Coronary artery (tissue), 2 donors: Measurements from ENCODE around the gene CCDC187.

ENCODE experiments used
- DNase-seq: peaks from one replicate; pipeline ENCODE4 v3.0.0-alpha.2; 2017; ENCODE audit warnings: low spot score
- H3K27ac ChIP-seq, 2 donors: fragments of 200-600 bp; sonication (generic); one replicate each; pipeline ENCODE4 v1.5.1; 2016 to 2019
- H3K4me3 ChIP-seq: fragments of 200-600 bp; sonication (generic); 2 replicates; pipeline ENCODE4 v1.5.1; 2016; ENCODE audit warnings: mild to moderate bottlenecking, moderate library complexity
- TF ChIP-seq, protein P1 (sequence below): fragments of 200-600 bp; sonication (generic); IDR thresholded peaks from one replicate; pipeline ENCODE4 v1.5.1; 2019; ENCODE audit warnings: antibody characterized with exemption

Gene CCDC187

DNA sequence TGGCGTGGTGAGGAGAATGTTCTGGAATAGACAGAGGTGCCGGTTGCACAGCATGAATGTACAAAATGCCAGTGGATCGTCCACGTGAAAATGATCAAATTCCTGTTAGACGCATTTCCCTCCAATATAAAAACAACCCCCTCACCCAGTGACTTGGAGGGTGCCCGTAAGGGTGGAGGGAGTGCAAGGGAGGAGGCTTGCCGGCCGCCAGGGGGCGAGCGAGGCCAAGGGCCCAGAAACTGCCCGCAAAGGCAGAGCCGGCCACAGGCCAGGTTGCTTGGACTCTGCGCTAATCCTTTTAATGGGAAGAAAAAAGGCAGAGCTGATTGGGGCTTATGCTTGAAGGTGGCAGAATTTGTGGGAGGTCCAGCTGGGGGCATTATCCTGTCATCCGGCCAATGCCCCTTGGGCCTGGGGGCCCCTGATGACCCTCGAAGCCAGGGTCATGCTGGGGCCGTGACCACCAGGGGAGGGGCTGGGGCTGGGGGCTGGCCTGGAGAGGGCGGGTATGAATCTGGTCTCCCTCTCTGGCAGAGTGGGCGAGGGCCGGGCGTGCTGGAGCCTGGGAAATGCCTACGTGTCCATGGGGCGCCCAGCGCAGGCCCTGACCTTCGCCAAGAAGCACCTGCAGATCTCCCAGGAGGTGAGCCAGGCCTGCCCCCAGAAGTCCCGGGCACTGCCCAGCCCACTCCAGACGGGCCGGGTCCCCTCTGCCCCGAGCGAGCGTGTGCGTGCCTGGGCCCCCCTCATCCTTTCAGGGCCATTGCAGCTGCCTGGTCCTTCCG lies 35.5 kb upstream of the CCDC187 start:
- no peak overlapping the region for H3K27ac ChIP-seq

DNA sequence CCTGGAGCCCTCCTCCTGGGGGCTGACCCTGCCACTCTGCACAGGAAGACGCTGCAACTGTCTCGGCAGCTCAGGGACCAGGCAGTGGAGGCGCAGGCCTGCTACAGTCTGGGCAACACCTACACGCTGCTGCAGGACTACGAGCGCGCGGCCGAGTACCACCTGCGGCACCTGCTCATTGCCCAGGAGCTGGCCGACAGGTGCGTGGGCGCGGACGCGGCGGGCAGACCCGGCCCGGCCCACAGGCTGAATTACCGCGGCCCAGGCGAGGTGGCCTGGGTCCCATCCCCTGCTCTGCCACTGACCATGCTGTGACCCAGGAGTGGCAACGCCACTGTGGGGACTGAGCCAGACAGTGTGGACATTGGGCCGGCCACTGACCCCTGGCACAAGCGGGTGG lies 34.6 kb upstream of the CCDC187 start:
- Histone ChIP-seq H3K4me3 (no peak overlapping the region), H3K27ac (no peak overlapping the region)
- TF ChIP-seq, protein P1, sequence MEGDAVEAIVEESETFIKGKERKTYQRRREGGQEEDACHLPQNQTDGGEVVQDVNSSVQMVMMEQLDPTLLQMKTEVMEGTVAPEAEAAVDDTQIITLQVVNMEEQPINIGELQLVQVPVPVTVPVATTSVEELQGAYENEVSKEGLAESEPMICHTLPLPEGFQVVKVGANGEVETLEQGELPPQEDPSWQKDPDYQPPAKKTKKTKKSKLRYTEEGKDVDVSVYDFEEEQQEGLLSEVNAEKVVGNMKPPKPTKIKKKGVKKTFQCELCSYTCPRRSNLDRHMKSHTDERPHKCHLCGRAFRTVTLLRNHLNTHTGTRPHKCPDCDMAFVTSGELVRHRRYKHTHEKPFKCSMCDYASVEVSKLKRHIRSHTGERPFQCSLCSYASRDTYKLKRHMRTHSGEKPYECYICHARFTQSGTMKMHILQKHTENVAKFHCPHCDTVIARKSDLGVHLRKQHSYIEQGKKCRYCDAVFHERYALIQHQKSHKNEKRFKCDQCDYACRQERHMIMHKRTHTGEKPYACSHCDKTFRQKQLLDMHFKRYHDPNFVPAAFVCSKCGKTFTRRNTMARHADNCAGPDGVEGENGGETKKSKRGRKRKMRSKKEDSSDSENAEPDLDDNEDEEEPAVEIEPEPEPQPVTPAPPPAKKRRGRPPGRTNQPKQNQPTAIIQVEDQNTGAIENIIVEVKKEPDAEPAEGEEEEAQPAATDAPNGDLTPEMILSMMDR, result no peak
- no peak for DNase-seq

More for the DNA sequence above, 35.5 kb upstream of the CCDC187 start:
- TF ChIP-seq, protein P1, result peak; percentile 63
- no peak for DNase-seq
- H3K4me3 ChIP-seq, result no peak overlapping the region

DNA sequence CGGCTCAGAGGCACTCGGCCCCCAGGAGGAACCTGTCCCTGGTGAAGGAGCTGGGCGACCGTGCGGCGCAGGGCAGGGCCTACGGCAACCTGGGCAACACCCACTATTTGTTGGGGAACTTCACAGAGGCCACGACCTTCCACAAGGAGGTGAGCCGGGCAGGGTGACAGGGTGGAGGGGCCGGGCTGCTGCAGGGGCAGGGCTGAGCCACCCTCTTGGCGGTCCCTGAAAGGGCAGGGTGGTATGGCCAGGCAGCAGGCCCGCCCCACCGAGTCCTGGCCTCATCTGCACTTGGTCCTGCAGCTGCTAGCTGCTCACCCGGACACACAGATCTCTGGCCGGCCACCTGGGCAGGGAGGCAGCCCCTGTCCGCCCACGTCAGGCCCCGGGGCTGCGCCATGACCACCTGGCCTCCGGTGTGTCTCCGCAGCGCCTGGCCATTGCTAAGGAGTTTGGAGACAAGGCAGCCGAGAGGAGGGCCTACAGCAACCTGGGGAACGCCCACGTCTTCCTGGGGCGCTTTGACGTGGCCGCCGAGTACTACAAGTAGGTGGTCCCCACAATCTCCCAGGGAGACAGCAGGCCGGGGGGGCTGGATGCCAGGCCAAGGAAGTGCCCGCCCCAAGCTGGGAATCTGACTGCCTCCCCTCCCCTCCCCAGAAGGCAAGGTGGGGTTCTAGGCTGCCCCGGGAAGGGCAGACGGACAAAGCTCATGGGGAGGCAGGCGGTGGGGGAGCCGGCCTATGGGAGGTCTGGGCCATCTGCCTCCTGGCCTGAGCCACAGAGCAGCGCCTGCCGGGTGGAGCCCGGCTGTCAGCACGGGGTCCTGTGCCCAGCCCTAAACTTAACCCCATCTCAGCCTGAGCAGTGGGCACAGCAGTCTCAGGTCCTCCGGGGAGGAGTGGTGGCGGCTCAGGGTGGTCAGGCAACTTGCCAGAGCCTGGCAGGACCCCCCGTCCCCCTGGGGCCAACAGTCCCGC lies 33.8 kb upstream of the CCDC187 start:
- no peak for DNase-seq
- H3K27ac ChIP-seq, result no peak overlapping the region
- no peak overlapping the region for H3K4me3 ChIP-seq
- TF ChIP-seq, protein P1, result no peak

DNA sequence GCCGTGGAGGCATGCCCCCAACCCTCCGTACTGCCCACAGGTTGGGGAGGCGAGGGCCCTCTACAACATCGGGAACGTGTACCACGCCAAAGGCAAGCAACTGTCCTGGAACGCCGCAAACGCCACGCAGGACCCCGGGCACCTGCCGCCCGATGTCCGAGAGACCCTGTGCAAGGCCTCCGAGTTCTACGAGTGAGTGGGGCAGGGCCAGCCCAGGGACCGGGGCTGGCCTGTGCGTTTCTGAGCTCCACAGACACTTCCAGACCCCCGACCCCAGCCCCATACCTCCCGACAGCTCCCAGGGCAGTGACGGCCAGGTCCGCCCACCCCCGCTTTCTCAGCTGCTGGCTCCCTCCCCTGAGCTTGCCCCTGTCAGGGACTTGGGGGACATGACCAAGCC lies 33.0 kb upstream of the CCDC187 start:
- TF ChIP-seq, protein P1, result no peak
- Histone ChIP-seq H3K4me3 (no peak overlapping the region), H3K27ac (no peak overlapping the region)
- DNase-seq, result no peak

DNA sequence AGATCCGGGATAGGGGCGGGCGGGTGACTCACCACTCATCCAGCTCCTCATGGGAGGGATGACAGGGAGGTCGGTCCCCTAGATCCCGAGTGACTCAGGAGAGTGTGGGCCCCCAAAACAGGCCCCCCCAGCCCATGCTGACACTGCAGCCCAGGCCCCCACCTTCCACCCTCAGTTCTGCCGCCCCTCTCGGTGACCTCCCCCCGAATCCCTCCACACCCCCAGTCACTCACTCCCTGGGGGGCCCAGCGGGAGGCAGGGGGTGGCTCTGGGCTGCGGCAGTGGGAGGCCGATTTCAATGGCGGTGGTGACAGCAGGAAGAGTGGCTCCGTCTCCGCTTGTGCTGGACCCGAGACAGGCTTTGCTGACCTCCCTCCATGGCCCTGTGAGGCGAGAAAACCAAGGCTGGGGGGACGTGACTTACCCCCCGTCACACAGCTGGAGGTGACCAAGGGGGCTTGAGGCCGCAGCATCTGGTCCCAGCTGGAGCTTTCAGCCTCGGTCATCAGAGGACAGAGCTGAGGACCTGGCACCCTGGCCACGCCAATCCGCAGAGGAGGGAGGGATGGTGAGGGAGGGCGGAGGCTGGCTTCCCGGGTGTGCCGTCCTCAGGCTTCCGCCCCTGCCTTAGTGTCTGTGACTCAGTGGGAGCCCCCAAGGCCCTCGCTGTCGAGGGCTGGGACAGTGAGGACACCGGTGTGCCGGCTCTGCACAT lies 32.4 kb upstream of the CCDC187 start:
- no peak for DNase-seq
- Histone ChIP-seq H3K27ac (no peak overlapping the region), H3K4me3 (no peak overlapping the region)
- TF ChIP-seq, protein P1, result no peak

DNA sequence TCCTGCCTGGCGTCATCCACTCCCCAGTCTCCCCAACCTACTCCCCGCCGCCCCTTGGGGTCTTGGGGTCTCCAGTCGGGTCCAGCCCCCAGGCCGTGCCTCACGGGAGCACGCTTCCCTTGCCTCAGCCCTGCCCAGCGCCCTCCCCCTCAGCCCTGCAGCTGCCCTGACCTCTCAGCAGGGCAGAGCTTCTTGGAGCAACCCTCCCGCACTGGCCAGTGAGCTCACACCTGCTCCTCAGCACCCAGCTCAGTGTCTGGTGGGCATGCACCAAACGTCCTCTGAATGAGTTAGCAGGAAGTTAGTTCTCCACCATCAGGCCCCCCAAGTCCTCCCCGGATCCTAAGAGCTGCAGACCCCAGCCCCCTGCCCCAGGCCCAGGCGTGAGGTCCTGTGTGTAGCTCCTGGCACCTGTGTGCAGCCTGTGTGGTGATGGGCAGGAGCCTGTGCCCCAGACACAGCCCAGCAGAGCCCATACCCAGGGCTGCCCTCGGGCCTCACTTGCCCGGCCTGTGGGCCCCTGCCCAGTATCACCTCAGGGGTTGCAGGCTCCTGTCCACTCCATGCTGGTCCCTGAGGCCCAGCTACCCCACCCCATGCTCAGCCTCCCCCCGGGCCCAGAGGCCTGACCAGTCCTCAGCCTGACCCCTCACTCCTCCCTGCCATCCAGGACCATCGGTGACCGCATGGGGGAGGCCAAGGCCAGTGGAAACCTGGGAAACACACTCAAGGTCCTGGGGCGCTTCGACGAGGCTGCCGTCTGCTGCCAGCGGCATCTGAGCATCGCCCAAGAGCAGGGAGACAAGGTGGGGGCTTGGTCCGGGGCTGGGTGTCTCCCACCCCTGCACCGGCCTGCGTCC lies 31.6 kb upstream of the CCDC187 start:
- Histone ChIP-seq H3K4me3 (no peak overlapping the region), H3K27ac (no peak overlapping the region)
- DNase-seq, result no peak
- TF ChIP-seq, protein P1, result no peak
